Loucy (cell line): ENCODE measurements around the gene CAPZA1.

Source experiments
- H2AFZ ChIP-seq: fragments of 200-600 bp; sonication (generic); 2 replicates; pipeline ENCODE4 v1.6.0; 2016; ENCODE audit warnings: antibody characterized with exemption, mild to moderate bottlenecking, low read length, moderate library complexity
- H3F3A ChIP-seq: fragments of 200-600 bp; 2 replicates; pipeline ENCODE4 v1.6.0; 2016; ENCODE audit warnings: antibody characterized with exemption, low read depth, mild to moderate bottlenecking
- H3K27me3 ChIP-seq: fragments of 200-600 bp; sonication (generic); 2 replicates; pipeline ENCODE4 v1.6.1; 2014; ENCODE audit warnings: low read length, mild to moderate bottlenecking; ENCODE audit not compliant: insufficient read depth, poor library complexity, severe bottlenecking
- H3K36me3 ChIP-seq: fragments of 200-600 bp; sonication (generic); 2 replicates; pipeline ENCODE4 v1.6.1; 2016; ENCODE audit warnings: low read length; ENCODE audit not compliant: insufficient read depth
- H3K4me1 ChIP-seq: fragments of 200-600 bp; sonication (generic); 2 replicates; pipeline ENCODE4 v1.5.1; 2014; ENCODE audit warnings: low read length, mild to moderate bottlenecking; ENCODE audit not compliant: insufficient read depth, poor library complexity, severe bottlenecking
- H3K4me2 ChIP-seq: fragments of 200-600 bp; sonication (generic); 2 replicates; pipeline ENCODE4 v1.6.0; 2014; ENCODE audit warnings: antibody characterized with exemption, low read length, low read depth, mild to moderate bottlenecking; ENCODE audit not compliant: poor library complexity, severe bottlenecking
- H3K4me3 ChIP-seq: fragments of 200-600 bp; sonication (generic); 2 replicates; pipeline ENCODE4 v1.5.1; 2014; ENCODE audit warnings: low read length, mild to moderate bottlenecking, mixed read lengths; ENCODE audit not compliant: poor library complexity, severe bottlenecking
- H3K79me2 ChIP-seq: fragments of 200-600 bp; sonication (generic); 2 replicates; pipeline ENCODE4 v1.6.1; 2014; ENCODE audit warnings: low read length; ENCODE audit not compliant: insufficient read depth
- H3K9ac ChIP-seq: fragments of 200-600 bp; sonication (generic); 2 replicates; pipeline ENCODE4 v1.6.0; 2014; ENCODE audit warnings: mild to moderate bottlenecking, low read depth, low read length, moderate library complexity; ENCODE audit not compliant: poor library complexity, severe bottlenecking
- H3K9me2 ChIP-seq: fragments of 200-600 bp; sonication (generic); replicated peaks from 2 replicates; pipeline ENCODE4 v1.6.1; 2016; ENCODE audit warnings: low read depth, low read length, mixed read lengths
- H3K9me3 ChIP-seq: fragments of 200-600 bp; sonication (generic); 2 replicates; pipeline ENCODE4 v1.6.1; 2014; ENCODE audit warnings: mild to moderate bottlenecking, antibody characterized with exemption, low read length, low read depth; ENCODE audit not compliant: insufficient read depth
- H4K20me1 ChIP-seq: fragments of 200-600 bp; sonication (generic); 2 replicates; pipeline ENCODE4 v1.6.0; 2014; ENCODE audit warnings: antibody characterized with exemption, low read length, mild to moderate bottlenecking; ENCODE audit not compliant: insufficient read depth, poor library complexity, severe bottlenecking
- CTCF ChIP-seq: fragments of 200-600 bp; sonication (generic); conservative IDR thresholded peaks from 2 replicates; pipeline ENCODE4 v1.5.1; 2014; ENCODE audit warnings: mild to moderate bottlenecking, antibody characterized with exemption, low read length
- EZH2phosphoT487 ChIP-seq: fragments of 200-600 bp; IDR thresholded peaks from 2 replicates; pipeline ENCODE4 v1.6.1; 2018; ENCODE audit warnings: antibody characterized with exemption, mild to moderate bottlenecking, moderate library complexity, borderline replicate concordance

Gene CAPZA1

GRCh38 chr1:112675728-112676381, 56.2 kb downstream of the CAPZA1 start:
- peaks cover 43% of the 10 kb centered on the region for H3K4me1 ChIP-seq

GRCh38 chr1:112676543-112676942, 56.9 kb downstream of the CAPZA1 start:
- peak overlapping the region; percentile 87 for H3K9ac ChIP-seq
- H3K4me3 ChIP-seq = peak overlapping the region; percentile 97
- TF ChIP-seq EZH2phosphoT487 (no peak), CTCF (no peak)
- H3K4me1 ChIP-seq = peaks cover 43% of the 10 kb centered on the region
- peaks cover 6% of the 10 kb centered on the region; the same call in 1 of the 2 replicates for H3F3A ChIP-seq
- H3K4me2 ChIP-seq = peak overlapping the region; percentile 94
- peaks cover 20% of the 10 kb centered on the region for H4K20me1 ChIP-seq
- H3K36me3 ChIP-seq = peaks cover 9% of the 10 kb centered on the region; the same call in 1 of the 2 replicates
- H3K27me3 ChIP-seq = no peaks in the 10 kb centered on the region
- no peaks in the 10 kb centered on the region for H3K9me2 ChIP-seq
- H3K9me3 ChIP-seq = no peaks in the 10 kb centered on the region
- peaks cover 43% of the 10 kb centered on the region for H3K79me2 ChIP-seq
- no peak overlapping the region for H2AFZ ChIP-seq

More at GRCh38 chr1:112675728-112676381, 56.2 kb downstream of the CAPZA1 start:
- no peaks in the 10 kb centered on the region for H3K27me3 ChIP-seq
- peak overlapping the region; percentile 94 for H3K4me2 ChIP-seq
- H3K9me2 ChIP-seq = no peaks in the 10 kb centered on the region
- H3F3A ChIP-seq = peaks cover 6% of the 10 kb centered on the region; the same call in 1 of the 2 replicates
- H3K9me3 ChIP-seq = no peaks in the 10 kb centered on the region
- peak overlapping the region; percentile 97 for H3K4me3 ChIP-seq
- TF ChIP-seq EZH2phosphoT487 (no peak), CTCF (no peak)
- peaks cover 43% of the 10 kb centered on the region for H3K79me2 ChIP-seq
- peaks cover 15% of the 10 kb centered on the region; the same call in 1 of the 2 replicates for H3K36me3 ChIP-seq
- H2AFZ ChIP-seq = peak overlapping the region; percentile 87; the same call in 1 of the 2 replicates
- peak overlapping the region; percentile 87 for H3K9ac ChIP-seq
- peaks cover 20% of the 10 kb centered on the region for H4K20me1 ChIP-seq

- peaks cover 43% of the 10 kb centered on the region for H3K4me1 ChIP-seq
- H4K20me1 ChIP-seq = peaks cover 20% of the 10 kb centered on the region
- H3K27me3 ChIP-seq = no peaks in the 10 kb centered on the region
- H3K9me2 ChIP-seq = no peaks in the 10 kb centered on the region
- peak overlapping the region; percentile 87 for H3K9ac ChIP-seq
- H3K79me2 ChIP-seq = peaks cover 43% of the 10 kb centered on the region
- H3K9me3 ChIP-seq = no peaks in the 10 kb centered on the region
- TF ChIP-seq EZH2phosphoT487 = no peak
- TF ChIP-seq CTCF = no peak
- H3F3A ChIP-seq = 0 out of 2 replicates have a peak, but pooled peaks cover 6% of the 10 kb centered on the region
- H2AFZ ChIP-seq = no peak overlapping the region
- peaks cover under 1% of the 10 kb centered on the region; the same call in 1 of the 2 replicates for H3K36me3 ChIP-seq
- H3K4me3 ChIP-seq = peak overlapping the region; percentile 15
- peak overlapping the region; percentile 94 for H3K4me2 ChIP-seq
These were observed 57.9 kb downstream of the CAPZA1 start for GRCh38 chr1:112677501-112677900.
